22Rv1 (cell line): ENCODE data around the gene ATRNL1.

ENCODE experiments used
- CTCF ChIP-seq: fragments of 450-650 bp; IDR thresholded peaks from 2 replicates; pipeline ENCODE4 v1.5.1; 2017; ENCODE audit warnings: mild to moderate bottlenecking
- ZFX ChIP-seq: fragments of 450-650 bp; IDR thresholded peaks from 2 replicates; pipeline ENCODE4 v1.6.1; 2017; ENCODE audit warnings: antibody characterized with exemption, borderline replicate concordance

- TF ChIP-seq CTCF: no peak
- no peak for TF ChIP-seq ZFX
Measured at GRCh38 chr10:115167751-115168150, 74.6 kb downstream of the ATRNL1 start.
